H1 (cell line): ENCODE data around the gene CKMT1A. TPM values are rescaled to one million over a fixed set of nuclear protein-coding genes. Genes with fewer than 3 reads are reported as not detected.

Experiments
- CTCF ChIA-PET: fragments of 300-600 bp; sonication (Branson Sonifier 250); formaldehyde crosslinking; loops from one replicate; lab custom pipeline; 2021; ENCODE audit not compliant: partially characterized antibody; lab: Charles Lee
- POLR2A ChIA-PET: fragments of 300-600 bp; sonication (Branson Sonifier 250); formaldehyde crosslinking; loops from one replicate; lab custom pipeline; 2021; ENCODE audit warnings: inconsistent platforms; ENCODE audit not compliant: partially characterized antibody; lab: Charles Lee
- DNase-seq, 2 experiments: peaks; one replicate each; pipeline versions ENCODE4 v3.0.0 to v3.0.0-alpha.2; 2010 to 2022; ENCODE audit warnings: low spot score in 2 of 2, low read depth in 1 of 2, mixed read lengths in 1 of 2
- FAIRE-seq: peaks from 2 replicates; lab custom pipeline; 2011; peaks lifted over from hg19 to GRCh38; lab: Jason Lieb, UNC
- H2AFZ ChIP-seq: 2 replicates; pipeline ENCODE4 v1.8.1; 2012; ENCODE audit warnings: low read length, inconsistent platforms
- H2AK5ac ChIP-seq: 2 replicates; pipeline ENCODE4 v1.6.1; 2013; ENCODE audit warnings: low read depth, low read length
- H2BK120ac ChIP-seq: replicated peaks from 2 replicates; pipeline ENCODE3; 2013; ENCODE audit warnings: low read depth, low read length, inconsistent platforms
- H2BK12ac ChIP-seq: 2 replicates; pipeline ENCODE4 v1.6.1; 2013; ENCODE audit warnings: low read depth, low read length
- H2BK15ac ChIP-seq: 2 replicates; pipeline ENCODE4 v1.6.1; 2013; ENCODE audit warnings: low read length
- H2BK20ac ChIP-seq: 2 replicates; pipeline ENCODE4 v1.6.1; 2013; ENCODE audit warnings: low read length
- H2BK5ac ChIP-seq: 2 replicates; pipeline ENCODE4 v1.6.1; 2013; ENCODE audit warnings: low read depth, low read length
- H3K14ac ChIP-seq: 2 replicates; pipeline ENCODE4 v1.6.1; 2013; ENCODE audit warnings: inconsistent platforms; ENCODE audit not compliant: insufficient read length
- H3K18ac ChIP-seq: 2 replicates; pipeline ENCODE4 v1.6.1; 2013; ENCODE audit warnings: low read length; ENCODE audit errors: extremely low read depth
- H3K23ac ChIP-seq: 2 replicates; pipeline ENCODE4 v1.6.1; 2013; ENCODE audit warnings: inconsistent platforms; ENCODE audit not compliant: insufficient read length
- H3K23me2 ChIP-seq: 2 replicates; pipeline ENCODE4 v1.6.1; 2013; ENCODE audit warnings: low read depth, low read length
- H3K27ac ChIP-seq: 2 replicates; pipeline ENCODE4 v1.6.1; 2011; ENCODE audit warnings: low read depth, low read length, inconsistent platforms
- H3K27me3 ChIP-seq, 4 experiments: replicated peaks in 1 of 4; 1 replicate in 1 of 4; 2 replicates in 3 of 4; pipeline versions ENCODE4 v1.6.1 to v1.8.1; 2011 to 2013; ENCODE audit warnings: low read length in 3 of 4, mild to moderate bottlenecking in 3 of 4, inconsistent platforms in 2 of 4, mixed read lengths in 2 of 4, moderate library complexity in 1 of 4; ENCODE audit not compliant: control insufficient read depth in 3 of 4, insufficient read depth in 3 of 4; ENCODE audit errors: extremely low read depth in 1 of 4
- H3K36me3 ChIP-seq, 4 experiments: 2 replicates each; pipeline versions ENCODE4 v1.6.1 to v1.8.1; 2011 to 2013; ENCODE audit warnings: mild to moderate bottlenecking in 4 of 4, low read length in 3 of 4, moderate library complexity in 2 of 4, control low read depth in 1 of 4, inconsistent platforms in 1 of 4; ENCODE audit not compliant: insufficient read depth in 4 of 4, control insufficient read depth in 2 of 4
- H3K4ac ChIP-seq: replicated peaks from 2 replicates; pipeline ENCODE3; 2013; ENCODE audit warnings: low read length, low read depth, mixed read lengths, inconsistent platforms; ENCODE audit not compliant: insufficient read length
- H3K4me1 ChIP-seq, 4 experiments: replicated peaks in 1 of 4; 1 replicate in 1 of 4; 2 replicates in 3 of 4; pipeline versions ENCODE4 v1.6.1 to v1.8.1; 2011 to 2013; ENCODE audit warnings: low read length in 3 of 4, inconsistent platforms in 2 of 4, mixed read lengths in 1 of 4; ENCODE audit not compliant: insufficient read depth in 4 of 4, control insufficient read depth in 3 of 4
- H3K4me2 ChIP-seq, 2 experiments: 2 replicates each; pipeline versions ENCODE4 v1.6.1 to v1.8.1; 2011 to 2013; ENCODE audit warnings: low read depth in 2 of 2, low read length in 2 of 2, control low read depth in 1 of 2, inconsistent platforms in 1 of 2, mild to moderate bottlenecking in 1 of 2; ENCODE audit not compliant: insufficient read depth in 1 of 2
- H3K4me3 ChIP-seq, 4 experiments: fragments of 200-600, 300-600 bp in 1 of 4; sonication (generic), shearing (Covaris generic), sonication (Bioruptor Twin) in 1 of 4; 2 replicates each; pipeline versions ENCODE4 v1.5.1 to v1.8.1; 2011 to 2016; ENCODE audit warnings: low read length in 4 of 4, low read depth in 3 of 4, control low read depth in 2 of 4, inconsistent platforms in 2 of 4, mild to moderate bottlenecking in 2 of 4, mixed read lengths in 1 of 4, moderate library complexity in 1 of 4; ENCODE audit not compliant: insufficient read depth in 2 of 4; ENCODE audit errors: extremely low read depth in 1 of 4
- H3K56ac ChIP-seq: replicated peaks from 2 replicates; pipeline ENCODE3; 2013; ENCODE audit warnings: low read depth, mild to moderate bottlenecking, mixed read lengths, low read length, inconsistent platforms; ENCODE audit not compliant: insufficient read length
- H3K79me1 ChIP-seq: 2 replicates; pipeline ENCODE4 v1.6.1; 2013; ENCODE audit warnings: low read depth, low read length, control low read depth
- H3K79me2 ChIP-seq, 2 experiments: 2 replicates each; pipeline versions ENCODE4 v1.6.1 to v1.8.1; 2012 to 2013; ENCODE audit warnings: low read length in 2 of 2, mild to moderate bottlenecking in 2 of 2, inconsistent platforms in 1 of 2; ENCODE audit not compliant: insufficient read depth in 2 of 2, control insufficient read depth in 1 of 2
- H3K9ac ChIP-seq, 4 experiments: replicated peaks in 1 of 4; 1 replicate in 1 of 4; 2 replicates in 3 of 4; pipeline versions ENCODE4 v1.6.1 to v1.8.1; 2011 to 2013; ENCODE audit warnings: low read depth in 3 of 4, low read length in 3 of 4, control low read depth in 2 of 4, mild to moderate bottlenecking in 2 of 4, moderate library complexity in 2 of 4, inconsistent platforms in 1 of 4; ENCODE audit errors: extremely low read depth in 1 of 4
- H3K9me3 ChIP-seq, 2 experiments: 2 replicates each; pipeline versions ENCODE4 v1.6.1 to v1.8.1; 2012 to 2013; ENCODE audit warnings: mild to moderate bottlenecking in 2 of 2, moderate library complexity in 2 of 2, control low read depth in 1 of 2, inconsistent platforms in 1 of 2, low read depth in 1 of 2, low read length in 1 of 2, mixed read lengths in 1 of 2; ENCODE audit not compliant: insufficient read depth in 2 of 2
- H4K20me1 ChIP-seq, 2 experiments: replicated peaks in 1 of 2; 2 replicates each; pipeline versions ENCODE3 to v1.8.1; 2011 to 2013; ENCODE audit warnings: inconsistent platforms in 2 of 2, low read length in 2 of 2, mild to moderate bottlenecking in 1 of 2; ENCODE audit not compliant: insufficient read depth in 2 of 2, control insufficient read depth in 1 of 2
- H4K5ac ChIP-seq: 2 replicates; pipeline ENCODE4 v1.6.1; 2013; ENCODE audit warnings: low read length, low read depth, mixed read lengths, inconsistent platforms; ENCODE audit not compliant: insufficient read length
- H4K8ac ChIP-seq: 2 replicates; pipeline ENCODE4 v1.8.0; 2013; ENCODE audit warnings: mild to moderate bottlenecking, moderate library complexity, low read length, inconsistent platforms; ENCODE audit not compliant: insufficient read depth; ENCODE audit errors: extremely low read depth
- H4K91ac ChIP-seq: replicated peaks from 2 replicates; pipeline ENCODE3; 2013; ENCODE audit warnings: low read length, mixed read lengths, inconsistent platforms; ENCODE audit not compliant: insufficient read length
- POLR2A ChIP-seq, 2 experiments: IDR thresholded peaks; 1 replicate in 1 of 2; 2 replicates in 1 of 2; pipeline ENCODE4 v1.6.1; 2011; ENCODE audit warnings: low read depth in 2 of 2, low read length in 2 of 2, mild to moderate bottlenecking in 2 of 2; ENCODE audit errors: control extremely low read depth in 1 of 2
- SIRT6 ChIP-seq: IDR thresholded peaks from one replicate; pipeline ENCODE4 v1.7.1; 2012; ENCODE audit warnings: low read length, inconsistent platforms
- SP2 ChIP-seq: IDR thresholded peaks from 2 replicates; pipeline ENCODE4 v1.6.1; 2012; ENCODE audit warnings: mild to moderate bottlenecking, low read length, inconsistent platforms
- YY1 ChIP-seq: IDR thresholded peaks from 2 replicates; pipeline ENCODE4 v1.6.1; 2011; ENCODE audit warnings: low read depth, mild to moderate bottlenecking, low read length
- WGBS, 2 experiments: shearing (Covaris generic) in 1 of 2; methylation state at CpG; one replicate each; pipeline versions ENCODE4 v1.1.6 to v1.1.7; 2013 to 2015; ENCODE audit warnings: low lambda C conversion rate in 2 of 2, mixed read lengths in 2 of 2, inconsistent platforms in 1 of 2, low coverage in 1 of 2, missing lambda C conversion rate in 1 of 2; ENCODE audit not compliant: insufficient replicate concordance in 2 of 2, insufficient coverage in 1 of 2, insufficient read length in 1 of 2; ENCODE audit errors: extremely low coverage in 1 of 2, missing lambda C conversion rate in 1 of 2; 5-methylcytosine and 5-hydroxymethylcytosine counted together
- polyA plus RNA-seq, 7 experiments: library from polyadenylated mRNA; depleted of rRNA in 3 of 7; stranded (reverse) in 5 of 7; unstranded in 2 of 7; fragments of >200 nt in 5 of 7; fragments of 200-250 nt in 2 of 7; gene quantifications; 1 replicate in 5 of 7; 2 replicates in 1 of 7; 4 replicates in 1 of 7; pipeline versions ENCODE4 v1.2.1 to v1.2.3, GENCODE V29; 2011 to 2013; ENCODE audit warnings: missing spikeins in 2 of 7, mixed read lengths in 2 of 7
- total RNA-seq: library from RNA; stranded (reverse); fragmentation: NEBNext Ultra II Directional; extraction: Animal tissue kit (Norgen Biotek cat#: 25700); gene quantifications from 2 replicates; pipeline ENCODE4 v1.2.1, GENCODE V29; 2021

Gene CKMT1A
- total and polyA plus RNA-seq, 2 of the 8 experiments (the other 6 are each of a cell fraction or from before 2014, with no cell fraction given): 35.0 to 38.9 TPM

GRCh38 chr15:43735416-43735815, 41.8 kb downstream of the CKMT1A start:
- H3K27me3 ChIP-seq: no peaks in the 10 kb centered on the region
- H3K18ac ChIP-seq: no peak overlapping the region
- no peaks in the 10 kb centered on the region for H3K9me3 ChIP-seq
- H3K4me3 ChIP-seq: no peak overlapping the region
- no peak overlapping the region for H3K27ac ChIP-seq
- no peak overlapping the region for H3K56ac ChIP-seq
- H2BK12ac ChIP-seq: no peak overlapping the region
- H3K4me2 ChIP-seq: no peak overlapping the region
- no peaks in the 10 kb centered on the region for H3K23me2 ChIP-seq
- no peaks in the 10 kb centered on the region for H3K79me1 ChIP-seq
- POLR2A ChIA-PET: no interaction called here
- H3K14ac ChIP-seq: no peak overlapping the region
- no peak overlapping the region for H3K4ac ChIP-seq
- no peak overlapping the region for H2BK120ac ChIP-seq
- TF ChIP-seq SIRT6 (no peak), SP2 (no peak), YY1 (no peak), POLR2A (IDR thresholded peaks at IDR 0.05; ENCODE audit: control extremely low read depth in 1 of 2, low read depth in 2 of 2, low read length in 2 of 2) (no peak)
- TF ChIP-seq, all 59 proteins: peak for 0
- no peak overlapping the region for H2BK15ac ChIP-seq
- CTCF ChIA-PET: interaction anchor here (0.6 to 0.7 kb wide), 2 partner anchors 9 to 1913 kb away, joined by 3 read pairs; no protein-coding TSS in a partner anchor
- FAIRE-seq (no peak), DNase-seq (no peak)
- no peaks in the 10 kb centered on the region for H4K20me1 ChIP-seq
- H3K4me1 ChIP-seq: no peaks in the 10 kb centered on the region
- H3K23ac ChIP-seq: no peak overlapping the region
- no peaks in the 10 kb centered on the region for H3K79me2 ChIP-seq
- no peak overlapping the region for H4K91ac ChIP-seq
- no peaks in the 10 kb centered on the region for H3K36me3 ChIP-seq
- no peak overlapping the region for H2BK5ac ChIP-seq
- 80% methylated on average over 6 of the region's 6 CpGs; no CpG with 5 or more reads in 1 of the 2 experiments for WGBS, 2 experiments
- H4K5ac ChIP-seq: no peak overlapping the region
- no peak overlapping the region for H2AK5ac ChIP-seq
- no peak overlapping the region for H2BK20ac ChIP-seq
- no peak overlapping the region for H4K8ac ChIP-seq
- H2AFZ ChIP-seq: no peak overlapping the region
- no peak overlapping the region for H3K9ac ChIP-seq
